BLaER1 treated with 17β-estradiol and CSF1 and Interleukin-3, amounts not matched to agents 10 nM and 100 nM (cell line): ENCODE measurements around the gene PIH1D2.

Experiments
- H3K27ac ChIP-seq, 11 experiments: shearing (Covaris generic); formaldehyde crosslinking; 2 replicates each; pipeline ENCODE4 v1.8.1; 2022
- H3K27me3 ChIP-seq, 11 experiments: shearing (Covaris generic); formaldehyde crosslinking; 2 replicates each; pipeline ENCODE4 v1.8.1; 2022
- H3K36me3 ChIP-seq, 11 experiments: shearing (Covaris generic); formaldehyde crosslinking; 2 replicates each; pipeline ENCODE4 v1.8.1; 2022
- H3K4me1 ChIP-seq, 10 experiments: shearing (Covaris generic); formaldehyde crosslinking; 2 replicates each; pipeline ENCODE4 v1.8.1; 2022
- H3K4me2 ChIP-seq, 11 experiments: shearing (Covaris generic); formaldehyde crosslinking; 2 replicates each; pipeline ENCODE4 v1.8.1; 2022
- H3K4me3 ChIP-seq, 10 experiments: shearing (Covaris generic); formaldehyde crosslinking; 2 replicates each; pipeline ENCODE4 v1.8.1; 2022
- H3K9ac ChIP-seq, 11 experiments: shearing (Covaris generic); formaldehyde crosslinking; 2 replicates each; pipeline ENCODE4 v1.8.1; 2022
- H3K9me3 ChIP-seq, 11 experiments: shearing (Covaris generic); formaldehyde crosslinking; replicated peaks in 1 of 11; 2 replicates each; pipeline ENCODE4 v1.8.1; 2022
- H4K20me1 ChIP-seq, 11 experiments: shearing (Covaris generic); formaldehyde crosslinking; 2 replicates each; pipeline ENCODE4 v1.8.1; 2022
- Cebpa-rat ChIP-seq, 11 experiments: shearing (Covaris generic); IDR thresholded peaks; 2 replicates each; pipeline ENCODE4 v1.8.1; 2022

PIH1D2 gene

GRCh38 chr11:112073941-112074811 lies at the start of gene PIH1D2, which contains the start of gene NKAPD1:
PIH1D2 (minus strand) TSS chr11:112074017; CDS start chr11:112073174, 843 bp downstream.
NKAPD1 (plus strand) TSS chr11:112074299; CDS start chr11:112075575, 1,276 bp downstream.
- peaks cover 0 to 13% (median 0%) of the 10 kb centered on the region in 11 experiments; a peak in 4 of 22 replicates for H4K20me1 ChIP-seq
- H3K27me3 ChIP-seq: no peaks in the 10 kb centered on the region
- H3K4me2 ChIP-seq: peak within 1 kb of the TSS; percentile 77 to 97 (median 85)
- peak within 1 kb of the TSS; percentile 86 to 99 (median 96) for H3K27ac ChIP-seq
- H3K4me1 ChIP-seq: peaks cover 17 to 37% (median 23%) of the 10 kb centered on the region in 10 experiments; a peak in 19 of 20 replicates
- peak within 1 kb of the TSS; percentile 89 to 99 (median 96) for H3K4me3 ChIP-seq
- peaks cover 35 to 40% (median 39%) of the 10 kb centered on the region in 11 experiments for H3K36me3 ChIP-seq
- no peaks in the 10 kb centered on the region for H3K9me3 ChIP-seq
- no peak for TF ChIP-seq Cebpa-rat (IDR thresholded peaks at IDR 0.05)
- peak within 1 kb of the TSS; percentile 84 to 98 (median 94) for H3K9ac ChIP-seq

- Histone ChIP-seq H3K4me2 (no peak overlapping the region), H3K9ac (no peak overlapping the region), H3K4me1 (peaks cover 0 to 55% (median 14%) of the 10 kb centered on the region in 10 experiments; a peak in 16 of 20 replicates), H3K27ac (no peak overlapping the region), H3K36me3 (peaks cover 0 to 11% (median 6%) of the 10 kb centered on the region in 11 experiments; a peak in 8 of 22 replicates), H3K27me3 (no peaks in the 10 kb centered on the region), H4K20me1 (no peaks in the 10 kb centered on the region), H3K9me3 (peaks cover 0 to 7% (median 0%) of the 10 kb centered on the region in 11 experiments; a peak in 2 of 22 replicates), H3K4me3 (no peak overlapping the region)
- no peak for TF ChIP-seq Cebpa-rat (IDR thresholded peaks at IDR 0.05)
Measured at GRCh38 chr11:112123129-112123528, 49.3 kb upstream of the PIH1D2 start.

- Histone ChIP-seq H3K27ac (peak overlapping the region in 3 of 11 experiments; percentile 72 to 85 (median 75); a peak in 4 of 22 replicates), H3K4me3 (no peak overlapping the region), H4K20me1 (no peaks in the 10 kb centered on the region), H3K4me2 (peak overlapping the region in 4 of 11 experiments; percentile 47 to 71 (median 68); a peak in 7 of 22 replicates), H3K27me3 (no peaks in the 10 kb centered on the region), H3K9ac (no peak overlapping the region), H3K4me1 (peaks cover 0 to 56% (median 14%) of the 10 kb centered on the region in 10 experiments; a peak in 16 of 20 replicates), H3K9me3 (peaks cover 0 to 7% (median 0%) of the 10 kb centered on the region in 11 experiments; a peak in 4 of 22 replicates), H3K36me3 (peaks cover 0 to 11% (median 6%) of the 10 kb centered on the region in 11 experiments; a peak in 8 of 22 replicates)
- no peak for TF ChIP-seq Cebpa-rat (IDR thresholded peaks at IDR 0.05)
Measured at GRCh38 chr11:112121981-112122615, 48.3 kb upstream of the PIH1D2 start.

GRCh38 chr11:112118176-112118575 lies 44.4 kb upstream of the PIH1D2 start:
- TF ChIP-seq Cebpa-rat (IDR thresholded peaks at IDR 0.05): no peak
- peaks cover 0 to 11% (median 6%) of the 10 kb centered on the region in 11 experiments; a peak in 8 of 22 replicates for H3K36me3 ChIP-seq
- no peak overlapping the region for H3K9ac ChIP-seq
- H3K27ac ChIP-seq: no peak overlapping the region; a peak in 1 of 22 replicates
- H3K27me3 ChIP-seq: no peaks in the 10 kb centered on the region
- H4K20me1 ChIP-seq: no peaks in the 10 kb centered on the region
- peaks cover 0 to 7% (median 4%) of the 10 kb centered on the region in 11 experiments; a peak in 4 of 22 replicates for H3K9me3 ChIP-seq
- peaks cover 0 to 76% (median 14%) of the 10 kb centered on the region in 10 experiments; a peak in 16 of 20 replicates for H3K4me1 ChIP-seq
- peak overlapping the region in 3 of 11 experiments; percentile 7 to 71 (median 44); a peak in 3 of 22 replicates for H3K4me2 ChIP-seq
- H3K4me3 ChIP-seq: no peak overlapping the region

- Histone ChIP-seq H3K4me2 (no peak overlapping the region), H3K4me1 (peaks cover 0 to 51% (median 10%) of the 10 kb centered on the region in 10 experiments; a peak in 16 of 20 replicates), H3K36me3 (peaks cover 0 to 11% (median 6%) of the 10 kb centered on the region in 11 experiments; a peak in 8 of 22 replicates), H3K27me3 (no peaks in the 10 kb centered on the region), H3K9me3 (peaks cover 0 to 10% (median 6%) of the 10 kb centered on the region in 11 experiments; a peak in 7 of 22 replicates), H3K4me3 (no peak overlapping the region), H3K27ac (no peak overlapping the region), H3K9ac (no peak overlapping the region), H4K20me1 (no peaks in the 10 kb centered on the region)
- no peak for TF ChIP-seq Cebpa-rat (IDR thresholded peaks at IDR 0.05)
Measured at GRCh38 chr11:112115386-112115785, 41.6 kb upstream of the PIH1D2 start.

- Histone ChIP-seq H3K4me2 (peak overlapping the region in 3 of 11 experiments; percentile 54 to 66 (median 59); a peak in 5 of 22 replicates), H3K36me3 (peaks cover 0 to 9% (median 5%) of the 10 kb centered on the region in 11 experiments; a peak in 8 of 22 replicates), H3K27me3 (no peaks in the 10 kb centered on the region), H3K9me3 (peaks cover 0 to 11% (median 4%) of the 10 kb centered on the region in 11 experiments; a peak in 7 of 22 replicates), H3K9ac (no peak overlapping the region), H3K27ac (no peak overlapping the region), H3K4me3 (no peak overlapping the region), H3K4me1 (peaks cover 0 to 42% (median 1%) of the 10 kb centered on the region in 10 experiments; a peak in 9 of 20 replicates), H4K20me1 (no peaks in the 10 kb centered on the region)
- no peak for TF ChIP-seq Cebpa-rat (IDR thresholded peaks at IDR 0.05)
Measured at GRCh38 chr11:112114460-112114859, 40.6 kb upstream of the PIH1D2 start.

GRCh38 chr11:112113539-112114457 lies 40.0 kb upstream of the PIH1D2 start:
- H3K27ac ChIP-seq: peak overlapping the region in 2 of 11 experiments; percentile 32 to 37; a peak in 2 of 22 replicates
- H3K4me2 ChIP-seq: peak overlapping the region in 3 of 11 experiments; percentile 54 to 66 (median 59); a peak in 6 of 22 replicates
- peak overlapping the region in 1 of 11 experiments; percentile 38; a peak in 1 of 22 replicates for H3K9ac ChIP-seq
- peak overlapping the region in 1 of 10 experiments; percentile 24; a peak in 1 of 20 replicates for H3K4me3 ChIP-seq
- H4K20me1 ChIP-seq: no peaks in the 10 kb centered on the region
- peaks cover 0 to 2% (median 0%) of the 10 kb centered on the region in 11 experiments; a peak in 2 of 22 replicates for H3K36me3 ChIP-seq
- TF ChIP-seq Cebpa-rat (IDR thresholded peaks at IDR 0.05): no peak
- H3K9me3 ChIP-seq: peaks cover 0 to 11% (median 4%) of the 10 kb centered on the region in 11 experiments; a peak in 6 of 22 replicates
- H3K4me1 ChIP-seq: peaks cover 0 to 35% (median 0%) of the 10 kb centered on the region in 10 experiments; a peak in 8 of 20 replicates
- H3K27me3 ChIP-seq: no peaks in the 10 kb centered on the region
